Trophoblast cell (in vitro differentiated cells and primary cell): ENCODE measurements around the gene FIBCD1.

ENCODE experiments used
- DNase-seq, 2 donors: peaks; one replicate each; pipeline ENCODE4 v3.0.0-alpha.2; 2016
- H2AFZ ChIP-seq: 2 replicates; pipeline ENCODE4 v1.6.1; 2013; ENCODE audit warnings: low read length, moderate library complexity, mild to moderate bottlenecking; ENCODE audit not compliant: insufficient read depth, poor library complexity
- H2AK5ac ChIP-seq: 2 replicates; pipeline ENCODE4 v1.6.1; 2013; ENCODE audit warnings: mild to moderate bottlenecking, low read length
- H2BK120ac ChIP-seq: 2 replicates; pipeline ENCODE4 v1.6.1; 2013; ENCODE audit warnings: low read length, mild to moderate bottlenecking, moderate library complexity; ENCODE audit not compliant: insufficient read depth, poor library complexity
- H2BK12ac ChIP-seq: 2 replicates; pipeline ENCODE4 v1.6.1; 2013; ENCODE audit warnings: mild to moderate bottlenecking, low read length, moderate library complexity
- H2BK5ac ChIP-seq: 2 replicates; pipeline ENCODE4 v1.6.1; 2013; ENCODE audit warnings: low read length, low read depth, moderate library complexity, mild to moderate bottlenecking; ENCODE audit not compliant: poor library complexity
- H3K14ac ChIP-seq: 2 replicates; pipeline ENCODE4 v1.6.1; 2013; ENCODE audit warnings: mild to moderate bottlenecking, low read length
- H3K18ac ChIP-seq: 2 replicates; pipeline ENCODE4 v1.6.1; 2013; ENCODE audit warnings: mild to moderate bottlenecking, low read length
- H3K23ac ChIP-seq: 2 replicates; pipeline ENCODE4 v1.6.1; 2013; ENCODE audit warnings: low read length
- H3K27ac ChIP-seq: 2 replicates; pipeline ENCODE4 v1.5.1; 2013; ENCODE audit warnings: low read depth, mild to moderate bottlenecking, inconsistent platforms, low read length, moderate library complexity
- H3K27me3 ChIP-seq: 2 replicates; pipeline ENCODE4 v1.6.1; 2013; ENCODE audit warnings: inconsistent platforms, mild to moderate bottlenecking, low read length, moderate library complexity; ENCODE audit not compliant: insufficient read depth
- H3K36me3 ChIP-seq, 2 experiments: 1 replicate in 1 of 2; 2 replicates in 1 of 2; pipeline ENCODE4 v1.6.1; 2013; ENCODE audit warnings: low read length in 2 of 2, mild to moderate bottlenecking in 2 of 2, moderate library complexity in 1 of 2; ENCODE audit not compliant: insufficient read depth in 2 of 2, control insufficient read depth in 1 of 2
- H3K4ac ChIP-seq: 2 replicates; pipeline ENCODE4 v1.6.1; 2013; ENCODE audit warnings: low read depth, mild to moderate bottlenecking, low read length, moderate library complexity
- H3K4me1 ChIP-seq, 2 experiments: 1 replicate in 1 of 2; 2 replicates in 1 of 2; pipeline ENCODE4 v1.6.1; 2013; ENCODE audit warnings: low read length in 2 of 2, mild to moderate bottlenecking in 2 of 2, moderate library complexity in 1 of 2; ENCODE audit not compliant: insufficient read depth in 2 of 2, control insufficient read depth in 1 of 2
- H3K4me2 ChIP-seq: 2 replicates; pipeline ENCODE4 v1.6.1; 2013; ENCODE audit warnings: inconsistent platforms, mild to moderate bottlenecking, low read length, moderate library complexity
- H3K4me3 ChIP-seq: 2 replicates; pipeline ENCODE4 v1.5.1; 2013; ENCODE audit warnings: mild to moderate bottlenecking, low read depth, low read length, inconsistent platforms
- H3K79me1 ChIP-seq: one replicate; pipeline ENCODE4 v1.6.1; 2013; ENCODE audit warnings: low read length
- H3K79me2 ChIP-seq: 2 replicates; pipeline ENCODE4 v1.6.1; 2013; ENCODE audit warnings: low read length, mild to moderate bottlenecking; ENCODE audit not compliant: control insufficient read depth, insufficient read depth, poor library complexity
- H3K9ac ChIP-seq: 2 replicates; pipeline ENCODE4 v1.6.1; 2013; ENCODE audit warnings: mild to moderate bottlenecking, low read length
- H3K9me3 ChIP-seq: 2 replicates; pipeline ENCODE4 v1.6.1; 2013; ENCODE audit warnings: low read depth, mild to moderate bottlenecking, control low read depth, inconsistent platforms, low read length; ENCODE audit not compliant: insufficient read depth
- H4K12ac ChIP-seq: 2 replicates; pipeline ENCODE4 v1.6.1; 2013; ENCODE audit warnings: low read depth, mild to moderate bottlenecking, low read length, moderate library complexity
- H4K8ac ChIP-seq: 2 replicates; pipeline ENCODE4 v1.6.1; 2013; ENCODE audit warnings: low read depth, mild to moderate bottlenecking, low read length, moderate library complexity
- H4K91ac ChIP-seq: one replicate; pipeline ENCODE4 v1.6.1; 2013; ENCODE audit warnings: low read depth, mild to moderate bottlenecking, low read length, moderate library complexity
- WGBS: extraction: QIAGEN DNeasy Blood & Tissue Kit; methylation state at CpG from one replicate; pipeline ENCODE4 v1.1.7; 2013; ENCODE audit warnings: missing lambda C conversion rate; ENCODE audit not compliant: insufficient read length, insufficient coverage; ENCODE audit errors: extremely low coverage; 5-methylcytosine and 5-hydroxymethylcytosine counted together

The FIBCD1 gene

GRCh38 chr9:130932255-130933079 is 6.6 kb downstream of the FIBCD1 start:
- Histone ChIP-seq H3K27ac (no peak overlapping the region), H4K8ac (no peak overlapping the region), H3K4me1 (peaks cover 16 to 17% of the 10 kb centered on the region in 2 experiments), H3K23ac (no peak overlapping the region), H3K27me3 (peaks cover 2% of the 10 kb centered on the region), H3K36me3 (no peaks in the 10 kb centered on the region), H2BK5ac (no peak overlapping the region), H3K4me3 (no peak overlapping the region), H3K79me2 (no peaks in the 10 kb centered on the region), H2BK120ac (no peak overlapping the region), H2AK5ac (no peak overlapping the region), H3K9me3 (no peaks in the 10 kb centered on the region), H4K91ac (no peak overlapping the region), H3K14ac (no peak overlapping the region), H3K9ac (no peak overlapping the region), H2BK12ac (no peak overlapping the region), H4K12ac (no peak overlapping the region), H2AFZ (no peak overlapping the region), H3K79me1 (no peaks in the 10 kb centered on the region), H3K4me2 (no peak overlapping the region), H3K4ac (no peak overlapping the region), H3K18ac (no peak overlapping the region)
- DNase-seq = no peak
- WGBS = no CpG with 5 or more reads among the region's 21 CpGs

- Histone ChIP-seq H4K8ac (no peak overlapping the region), H3K18ac (no peak overlapping the region), H3K27ac (no peak overlapping the region), H3K4me3 (no peak overlapping the region), H3K27me3 (no peaks in the 10 kb centered on the region), H2BK120ac (no peak overlapping the region), H2AFZ (no peak overlapping the region), H3K36me3 (no peaks in the 10 kb centered on the region), H3K79me2 (no peaks in the 10 kb centered on the region), H3K79me1 (no peaks in the 10 kb centered on the region), H2AK5ac (no peak overlapping the region), H4K91ac (no peak overlapping the region), H3K4ac (no peak overlapping the region), H4K12ac (no peak overlapping the region), H3K23ac (no peak overlapping the region), H3K9me3 (no peaks in the 10 kb centered on the region), H3K9ac (no peak overlapping the region), H3K14ac (no peak overlapping the region), H3K4me1 (peaks cover 14% of the 10 kb centered on the region in 2 experiments), H3K4me2 (no peak overlapping the region), H2BK12ac (no peak overlapping the region), H2BK5ac (no peak overlapping the region)
- no peak for DNase-seq
- no CpG with 5 or more reads among the region's 20 CpGs for WGBS
Observed at GRCh38 chr9:130931508-130932254, 7.4 kb downstream of the FIBCD1 start.

GRCh38 chr9:130930804-130931349 is 8.2 kb downstream of the FIBCD1 start:
- Histone ChIP-seq H3K14ac (no peak overlapping the region), H2BK120ac (no peak overlapping the region), H3K23ac (no peak overlapping the region), H3K79me2 (no peaks in the 10 kb centered on the region), H3K18ac (no peak overlapping the region), H3K9ac (no peak overlapping the region), H4K8ac (no peak overlapping the region), H4K12ac (no peak overlapping the region), H2AFZ (no peak overlapping the region), H2BK5ac (no peak overlapping the region), H3K27ac (no peak overlapping the region), H3K4me2 (no peak overlapping the region), H3K79me1 (no peaks in the 10 kb centered on the region), H2AK5ac (no peak overlapping the region), H3K27me3 (no peaks in the 10 kb centered on the region), H3K4ac (no peak overlapping the region), H4K91ac (no peak overlapping the region), H3K4me1 (peaks cover 6% of the 10 kb centered on the region in 2 experiments), H3K4me3 (no peak overlapping the region), H3K36me3 (no peaks in the 10 kb centered on the region), H2BK12ac (no peak overlapping the region), H3K9me3 (no peaks in the 10 kb centered on the region)
- DNase-seq = no peak
- WGBS = no CpG with 5 or more reads among the region's 15 CpGs

GRCh38 chr9:130930132-130930803 is 8.8 kb downstream of the FIBCD1 start:
- no CpG with 5 or more reads among the region's 23 CpGs for WGBS
- Histone ChIP-seq H3K4me1 (peaks cover 2% of the 10 kb centered on the region in 2 experiments), H3K14ac (no peak overlapping the region), H2AK5ac (no peak overlapping the region), H4K91ac (no peak overlapping the region), H3K4ac (no peak overlapping the region), H3K79me1 (no peaks in the 10 kb centered on the region), H2BK5ac (no peak overlapping the region), H3K18ac (no peak overlapping the region), H3K36me3 (no peaks in the 10 kb centered on the region), H2BK120ac (no peak overlapping the region), H4K12ac (no peak overlapping the region), H3K9me3 (no peaks in the 10 kb centered on the region), H2BK12ac (no peak overlapping the region), H4K8ac (no peak overlapping the region), H3K27ac (no peak overlapping the region), H3K79me2 (no peaks in the 10 kb centered on the region), H3K4me2 (no peak overlapping the region), H2AFZ (no peak overlapping the region), H3K4me3 (no peak overlapping the region), H3K9ac (no peak overlapping the region), H3K27me3 (no peaks in the 10 kb centered on the region), H3K23ac (no peak overlapping the region)
- DNase-seq = no peak
